GM18909 (cell line): ENCODE results near the gene LHFPL2.
"Not testable (repeated sequence)": the region's sequence is repeated elsewhere in the genome, so short reads cannot be mapped to it uniquely, and the experiment has no call there.

ENCODE experiments used
- ATAC-seq: cut with Tn5 transposase; IDR thresholded peaks from one replicate; pipeline ENCODE4 v1.9.1; 2021; ENCODE audit warnings: mild to moderate bottlenecking; ENCODE audit not compliant: unreplicated experiment, poor library complexity

The LHFPL2 gene

GRCh38 chr5:78648359-78649210, at the start of gene LHFPL2:
TSS of gene LHFPL2 (minus strand) at chr5:78648772. CDS start at chr5:78510213, 138,559 bp downstream.
- peak; percentile 54 for ATAC-seq

GRCh38 chr5:78696637-78697036, 48.1 kb upstream of the LHFPL2 start:
- ATAC-seq: no peak

GRCh38 chr5:78696052-78696451, 47.5 kb upstream of the LHFPL2 start:
- ATAC-seq: not testable (repeated sequence)

- no peak for ATAC-seq
Observed at GRCh38 chr5:78693339-78693738, 44.8 kb upstream of the LHFPL2 start.

- no peak for ATAC-seq
Observed at GRCh38 chr5:78691084-78691960, 42.8 kb upstream of the LHFPL2 start.

GRCh38 chr5:78690253-78690972, 41.8 kb upstream of the LHFPL2 start:
- no peak for ATAC-seq

DNA sequence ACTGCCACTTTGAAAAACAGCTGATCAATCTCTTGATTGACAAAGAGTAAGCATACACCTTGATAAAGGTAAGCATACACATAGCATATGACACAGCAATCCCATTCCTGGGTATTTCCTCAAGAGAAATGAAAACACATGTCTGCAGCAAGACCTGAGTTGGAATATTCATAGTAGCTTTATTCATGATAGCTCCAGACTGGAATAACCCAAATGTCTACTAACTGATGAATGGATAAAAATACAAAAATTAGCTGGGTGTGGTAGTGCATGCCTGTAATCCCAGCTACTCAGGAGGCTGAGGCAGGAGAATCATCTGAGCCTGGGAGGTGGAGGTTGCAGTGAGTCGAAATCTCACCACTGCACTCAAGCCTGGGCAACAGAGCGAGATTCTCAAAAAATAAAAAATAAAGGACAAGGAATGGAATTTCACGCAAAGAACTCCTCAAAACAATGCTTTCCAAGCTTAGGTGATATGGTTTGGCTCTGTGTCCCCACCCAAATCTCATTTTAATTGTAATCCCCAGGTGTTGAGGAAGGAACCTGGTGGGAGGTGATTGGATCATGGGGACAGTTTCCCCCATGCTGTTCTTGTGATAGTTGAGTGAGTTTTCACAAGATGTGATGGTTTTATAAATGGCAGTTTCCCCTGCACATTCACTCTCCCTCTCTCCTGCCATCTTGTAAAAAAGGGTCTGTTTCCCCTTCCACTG, 41.1 kb upstream of the LHFPL2 start:
- no peak for ATAC-seq

GRCh38 chr5:78687514-78687913, 38.9 kb upstream of the LHFPL2 start:
- not testable (repeated sequence) for ATAC-seq

- ATAC-seq: not testable (repeated sequence)
Observed at GRCh38 chr5:78683905-78684304, 35.3 kb upstream of the LHFPL2 start.

GRCh38 chr5:78679905-78680304, 31.3 kb upstream of the LHFPL2 start:
- no peak for ATAC-seq

DNA sequence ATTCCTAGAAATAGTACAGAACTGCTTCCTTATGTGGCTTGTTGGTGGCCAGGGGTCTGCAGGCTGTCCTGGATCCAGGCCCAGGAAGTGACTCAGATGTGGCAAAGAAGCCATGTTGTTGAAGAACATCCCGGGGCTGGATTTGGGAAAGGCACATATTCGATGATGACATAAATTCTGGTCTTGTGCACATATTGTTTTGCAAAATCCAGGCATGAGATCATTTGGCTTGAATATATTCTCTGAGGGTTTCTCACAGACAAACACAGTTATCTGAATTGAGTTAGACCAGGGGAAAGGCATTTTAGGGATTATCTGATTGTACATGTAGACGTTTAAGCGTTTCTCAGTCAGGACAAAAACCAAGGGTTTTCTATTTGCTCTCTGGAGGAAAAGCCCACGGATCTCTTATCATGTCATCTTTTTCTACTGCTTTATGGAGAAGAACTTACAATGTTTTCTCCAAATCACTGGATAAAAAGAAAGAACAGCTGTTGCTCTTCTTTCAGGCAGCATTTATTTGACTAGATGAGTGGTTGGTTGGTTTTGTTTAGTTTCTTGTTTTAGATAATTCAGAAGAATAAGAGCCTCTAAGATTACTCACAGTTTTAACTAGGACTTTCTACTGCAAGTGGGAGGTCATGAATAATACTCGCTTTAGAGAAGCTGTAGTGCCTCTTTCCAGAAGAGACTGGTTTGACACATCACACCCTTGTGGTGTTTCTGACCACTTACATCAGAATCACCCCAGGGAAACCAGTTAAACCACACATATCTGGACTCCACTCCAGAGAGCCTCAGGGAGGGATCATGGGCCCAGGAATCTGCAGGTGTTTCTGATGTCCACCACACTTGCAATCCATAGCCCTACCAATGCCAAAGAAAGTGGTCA, 29.5 kb upstream of the LHFPL2 start:
- ATAC-seq: no peak

DNA sequence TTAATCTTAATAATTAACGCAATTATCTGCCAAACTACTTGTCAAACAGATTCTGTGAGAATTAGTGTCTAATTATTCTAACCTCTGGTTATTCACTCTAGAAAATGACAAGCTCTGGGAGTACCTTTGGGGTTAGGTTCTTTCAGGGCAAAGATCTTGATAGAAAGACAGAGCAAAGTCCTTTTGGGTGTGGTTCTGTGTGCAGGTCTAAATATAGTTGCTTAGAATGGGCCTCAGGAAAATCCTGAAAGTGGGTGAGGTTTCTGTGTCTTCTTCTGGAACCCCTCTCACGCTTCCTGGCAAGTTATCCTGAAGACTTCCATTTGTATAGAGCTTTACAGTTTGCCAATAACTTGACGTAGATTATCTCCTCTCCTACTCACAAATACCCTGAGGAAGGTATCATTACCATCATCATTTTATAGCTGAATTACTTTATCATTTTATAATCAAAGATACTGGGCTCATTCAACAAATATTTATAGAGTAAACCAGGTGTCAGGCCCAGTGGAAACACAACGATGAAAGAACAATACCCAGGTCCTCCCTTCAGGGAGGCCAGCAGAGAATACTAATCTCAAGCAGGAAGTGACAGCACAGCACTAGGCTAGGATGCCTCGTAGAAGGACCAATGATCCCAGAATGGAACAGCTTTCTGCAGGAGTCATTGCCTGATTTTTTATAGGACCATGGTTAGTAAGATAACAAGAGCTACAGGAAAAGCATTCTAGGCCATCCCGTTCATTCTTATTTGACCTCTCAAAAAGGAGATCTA, 27.6 kb upstream of the LHFPL2 start:
- ATAC-seq: no peak

GRCh38 chr5:78673827-78674226, 25.3 kb upstream of the LHFPL2 start:
- ATAC-seq: not testable (repeated sequence)

- no peak for ATAC-seq
Observed at GRCh38 chr5:78672154-78672553, 23.6 kb upstream of the LHFPL2 start.

DNA sequence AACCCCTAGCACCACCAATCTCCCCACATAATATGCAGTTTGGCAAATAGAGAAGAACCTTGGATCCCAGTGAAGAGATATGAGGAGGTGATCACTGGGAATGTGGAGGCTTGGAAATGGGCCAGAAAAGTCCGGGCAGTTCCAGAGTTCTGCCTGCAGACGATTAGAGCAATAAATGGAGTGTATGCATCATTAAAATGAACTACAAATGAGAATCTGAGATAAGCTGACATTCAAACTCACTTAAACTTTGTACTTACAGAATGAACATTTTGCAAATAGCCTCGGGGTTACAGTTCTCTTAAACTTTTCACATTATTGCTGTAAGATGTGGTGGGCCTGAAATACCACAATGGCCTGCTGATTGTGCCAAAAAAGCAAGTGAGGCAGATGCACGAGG, 23.0 kb upstream of the LHFPL2 start:
- ATAC-seq: no peak

DNA sequence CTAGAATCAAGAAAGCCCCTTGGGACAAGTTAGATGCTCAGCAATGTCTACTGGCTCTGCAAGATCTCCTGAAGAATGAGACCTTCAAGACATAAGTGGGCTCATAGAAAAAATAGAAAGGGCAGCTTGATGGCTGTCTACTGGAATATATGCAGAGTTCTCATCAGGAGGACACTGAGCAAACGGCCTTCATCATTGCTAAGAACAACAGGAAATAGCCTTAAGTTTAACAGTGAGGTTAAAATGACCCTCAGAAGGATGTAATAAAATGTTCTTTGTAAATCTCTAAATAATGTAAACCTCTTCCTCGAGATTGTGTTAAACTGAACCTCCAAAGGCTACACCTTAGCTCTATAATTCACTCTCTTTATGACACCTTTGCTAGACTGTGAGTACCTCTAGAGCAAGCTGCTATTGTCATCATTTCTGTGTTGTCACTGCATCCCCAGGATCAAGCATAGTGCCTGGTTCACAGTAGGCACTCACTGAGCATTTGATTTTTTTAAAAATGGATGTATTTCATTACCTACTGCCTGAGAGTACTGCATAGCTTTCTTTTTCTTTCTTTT, 22.2 kb upstream of the LHFPL2 start:
- no peak for ATAC-seq

DNA sequence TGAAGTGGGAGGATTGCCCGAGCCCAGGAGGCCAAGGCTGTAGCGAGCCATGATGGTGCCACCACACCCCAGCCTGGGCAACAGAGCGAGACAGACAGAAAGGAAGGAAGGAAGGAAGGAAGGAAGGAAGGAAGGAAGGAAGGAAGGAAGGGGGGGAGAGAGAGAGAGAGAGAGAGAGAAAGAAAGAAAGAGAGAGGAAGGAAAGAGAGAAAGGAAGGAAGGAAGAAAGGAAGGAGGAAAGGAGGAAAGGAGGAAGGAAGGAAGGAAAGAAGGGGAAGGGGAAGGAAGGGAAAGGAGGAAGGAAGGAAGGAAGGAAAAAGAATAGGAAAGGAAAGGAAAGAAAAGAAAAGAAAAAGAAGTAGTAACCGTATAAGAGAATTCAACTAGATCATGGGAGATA, 20.8 kb upstream of the LHFPL2 start:
- no peak for ATAC-seq
